OCI-LY7 (cell line): ENCODE measurements around the gene ZDHHC4.

Experiments
- EZH2phosphoT487 ChIP-seq: fragments of 200-600 bp; sonication (generic); IDR thresholded peaks from 2 replicates; pipeline ENCODE4 v1.6.1; 2018; ENCODE audit warnings: low read depth, borderline replicate concordance, mild to moderate bottlenecking, mixed run types, antibody characterized with exemption, low read length, moderate library complexity, mixed read lengths
- TF ChIP-seq, protein P1 (sequence below): fragments of 200-600 bp; sonication (generic); conservative IDR thresholded peaks from 2 replicates; pipeline ENCODE4 v1.5.1; 2014; ENCODE audit warnings: mild to moderate bottlenecking, antibody characterized with exemption, low read length, moderate library complexity, mixed read lengths

GRCh38 chr7:6621195-6622133 is 44.2 kb downstream of the ZDHHC4 start:
- TF ChIP-seq EZH2phosphoT487: no peak
- TF ChIP-seq, protein P1, sequence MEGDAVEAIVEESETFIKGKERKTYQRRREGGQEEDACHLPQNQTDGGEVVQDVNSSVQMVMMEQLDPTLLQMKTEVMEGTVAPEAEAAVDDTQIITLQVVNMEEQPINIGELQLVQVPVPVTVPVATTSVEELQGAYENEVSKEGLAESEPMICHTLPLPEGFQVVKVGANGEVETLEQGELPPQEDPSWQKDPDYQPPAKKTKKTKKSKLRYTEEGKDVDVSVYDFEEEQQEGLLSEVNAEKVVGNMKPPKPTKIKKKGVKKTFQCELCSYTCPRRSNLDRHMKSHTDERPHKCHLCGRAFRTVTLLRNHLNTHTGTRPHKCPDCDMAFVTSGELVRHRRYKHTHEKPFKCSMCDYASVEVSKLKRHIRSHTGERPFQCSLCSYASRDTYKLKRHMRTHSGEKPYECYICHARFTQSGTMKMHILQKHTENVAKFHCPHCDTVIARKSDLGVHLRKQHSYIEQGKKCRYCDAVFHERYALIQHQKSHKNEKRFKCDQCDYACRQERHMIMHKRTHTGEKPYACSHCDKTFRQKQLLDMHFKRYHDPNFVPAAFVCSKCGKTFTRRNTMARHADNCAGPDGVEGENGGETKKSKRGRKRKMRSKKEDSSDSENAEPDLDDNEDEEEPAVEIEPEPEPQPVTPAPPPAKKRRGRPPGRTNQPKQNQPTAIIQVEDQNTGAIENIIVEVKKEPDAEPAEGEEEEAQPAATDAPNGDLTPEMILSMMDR: no peak
